OCI-LY3 (cell line): Measurements from ENCODE around the gene CTAG1B.
"Not testable (repeated sequence)": the region's sequence is repeated elsewhere in the genome, so short reads cannot be mapped to it uniquely, and the experiment has no call there.

Experiments used
- EZH2phosphoT487 ChIP-seq: fragments of 200-600 bp; shearing (Covaris generic); IDR thresholded peaks from 2 replicates; pipeline ENCODE4 v1.6.1; 2018; ENCODE audit warnings: antibody characterized with exemption, mixed run types, low read depth
- TF ChIP-seq, protein P1 (sequence below): fragments of 200-600, 300-600 bp; sonication (generic); IDR thresholded peaks from 2 replicates; pipeline ENCODE4 v1.5.1; 2014; ENCODE audit warnings: antibody characterized with exemption, low read length, low read depth

DNA sequence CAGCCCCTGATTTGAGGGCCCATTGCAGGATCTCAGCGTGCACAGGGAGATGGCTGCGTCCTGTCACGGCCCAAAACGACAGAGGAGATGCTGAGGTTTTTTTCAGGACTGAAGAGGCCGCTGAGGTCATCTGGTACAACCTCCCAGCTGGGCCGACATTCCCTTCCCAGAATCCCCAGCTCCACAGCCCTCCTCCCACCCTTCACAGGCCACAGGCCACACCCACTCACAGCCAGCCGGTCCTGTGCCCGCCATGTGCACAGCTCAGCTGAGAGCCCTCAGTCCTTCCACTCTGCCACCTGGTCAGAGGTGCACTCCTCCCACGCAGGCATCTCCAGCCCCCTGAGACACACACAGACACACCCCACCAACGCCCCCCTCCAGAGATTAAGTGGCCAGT is 22.7 kb upstream of the CTAG1B start:
- TF ChIP-seq EZH2phosphoT487: not testable (repeated sequence)
- TF ChIP-seq, protein P1, sequence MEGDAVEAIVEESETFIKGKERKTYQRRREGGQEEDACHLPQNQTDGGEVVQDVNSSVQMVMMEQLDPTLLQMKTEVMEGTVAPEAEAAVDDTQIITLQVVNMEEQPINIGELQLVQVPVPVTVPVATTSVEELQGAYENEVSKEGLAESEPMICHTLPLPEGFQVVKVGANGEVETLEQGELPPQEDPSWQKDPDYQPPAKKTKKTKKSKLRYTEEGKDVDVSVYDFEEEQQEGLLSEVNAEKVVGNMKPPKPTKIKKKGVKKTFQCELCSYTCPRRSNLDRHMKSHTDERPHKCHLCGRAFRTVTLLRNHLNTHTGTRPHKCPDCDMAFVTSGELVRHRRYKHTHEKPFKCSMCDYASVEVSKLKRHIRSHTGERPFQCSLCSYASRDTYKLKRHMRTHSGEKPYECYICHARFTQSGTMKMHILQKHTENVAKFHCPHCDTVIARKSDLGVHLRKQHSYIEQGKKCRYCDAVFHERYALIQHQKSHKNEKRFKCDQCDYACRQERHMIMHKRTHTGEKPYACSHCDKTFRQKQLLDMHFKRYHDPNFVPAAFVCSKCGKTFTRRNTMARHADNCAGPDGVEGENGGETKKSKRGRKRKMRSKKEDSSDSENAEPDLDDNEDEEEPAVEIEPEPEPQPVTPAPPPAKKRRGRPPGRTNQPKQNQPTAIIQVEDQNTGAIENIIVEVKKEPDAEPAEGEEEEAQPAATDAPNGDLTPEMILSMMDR: not testable (repeated sequence)
